Thoracic aorta (tissue), 2 donors: ENCODE data around the gene LHB. TPM values are rescaled to one million over a fixed set of nuclear protein-coding genes. Genes with fewer than 3 reads are reported as not detected.
"Not testable (repeated sequence)": the region's sequence is repeated elsewhere in the genome, so short reads cannot be mapped to it uniquely, and the experiment has no call there.

Experiments
- ATAC-seq: fragments of 150-250 bp; one replicate; pipeline ENCODE4 v1.8.0; 2017; ENCODE audit warnings: low read depth; ENCODE audit not compliant: insufficient number of reproducible peaks, low FRiP score
- DNase-seq: peaks from one replicate; pipeline ENCODE4 v3.0.0-alpha.2; 2020; ENCODE audit warnings: low spot score
- H3K27ac ChIP-seq, 2 donors: fragments of 200-600 bp; sonication (generic); 1 replicate in 1 of 2; 2 replicates in 1 of 2; pipeline ENCODE4 v1.5.1; 2016; ENCODE audit warnings: mild to moderate bottlenecking in 2 of 2, moderate library complexity in 2 of 2
- H3K27me3 ChIP-seq: fragments of 200-600 bp; sonication (generic); replicated peaks from 2 replicates; pipeline ENCODE4 v1.6.0; 2016; ENCODE audit warnings: mild to moderate bottlenecking; ENCODE audit not compliant: insufficient read depth
- H3K36me3 ChIP-seq: fragments of 200-600 bp; sonication (generic); one replicate; pipeline ENCODE4 v1.5.1; 2016
- H3K4me1 ChIP-seq, 2 donors: fragments of 200-600 bp; sonication (generic); 1 replicate in 1 of 2; 2 replicates in 1 of 2; pipeline versions ENCODE4 v1.5.1 to v1.6.0; 2016; ENCODE audit warnings: low read depth in 2 of 2, mild to moderate bottlenecking in 1 of 2; ENCODE audit not compliant: control insufficient read depth in 1 of 2
- H3K4me3 ChIP-seq: fragments of 200-600 bp; sonication (generic); 2 replicates; pipeline ENCODE4 v1.5.1; 2016; ENCODE audit warnings: mild to moderate bottlenecking
- H3K9me3 ChIP-seq: fragments of 200-600 bp; sonication (generic); 2 replicates; pipeline ENCODE4 v1.5.1; 2016
- total RNA-seq, 2 donors: library from RNA; depleted of rRNA; stranded (reverse); fragments of >200 nt; gene quantifications; one replicate each; pipeline versions ENCODE4 v1.1.0 to v1.2.3, GENCODE V29; 2016
- TF ChIP-seq, protein P1 (sequence below): fragments of 200-600 bp; sonication (generic); IDR thresholded peaks from one replicate; pipeline ENCODE4 v1.5.1; 2019; ENCODE audit warnings: antibody characterized with exemption

LHB gene
- total RNA-seq, 2 donors from 2014 or later = not detected

DNA sequence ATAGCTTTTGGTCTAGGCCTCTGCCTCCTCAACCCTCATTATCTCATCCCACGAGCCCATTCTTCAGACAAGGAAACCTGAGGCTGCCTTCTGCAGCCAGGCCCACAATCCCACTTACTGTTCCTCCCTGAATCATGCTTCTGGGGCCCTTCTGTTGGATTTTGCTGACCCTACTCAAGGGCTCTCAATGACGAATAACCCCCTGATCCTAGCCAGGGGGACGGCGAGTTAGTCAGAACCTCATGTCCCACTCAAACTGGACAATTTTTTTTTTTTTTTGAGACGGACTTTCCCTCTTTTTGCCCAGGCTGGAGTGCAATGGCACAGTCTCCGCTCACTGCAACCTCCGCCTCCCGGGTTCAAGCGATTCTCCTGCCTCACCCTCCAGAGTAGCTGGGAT is 5.2 kb upstream of the LHB start:
- H3K27me3 ChIP-seq = no peaks in the 10 kb centered on the region
- no peak overlapping the region for H3K27ac ChIP-seq
- TF ChIP-seq, protein P1, sequence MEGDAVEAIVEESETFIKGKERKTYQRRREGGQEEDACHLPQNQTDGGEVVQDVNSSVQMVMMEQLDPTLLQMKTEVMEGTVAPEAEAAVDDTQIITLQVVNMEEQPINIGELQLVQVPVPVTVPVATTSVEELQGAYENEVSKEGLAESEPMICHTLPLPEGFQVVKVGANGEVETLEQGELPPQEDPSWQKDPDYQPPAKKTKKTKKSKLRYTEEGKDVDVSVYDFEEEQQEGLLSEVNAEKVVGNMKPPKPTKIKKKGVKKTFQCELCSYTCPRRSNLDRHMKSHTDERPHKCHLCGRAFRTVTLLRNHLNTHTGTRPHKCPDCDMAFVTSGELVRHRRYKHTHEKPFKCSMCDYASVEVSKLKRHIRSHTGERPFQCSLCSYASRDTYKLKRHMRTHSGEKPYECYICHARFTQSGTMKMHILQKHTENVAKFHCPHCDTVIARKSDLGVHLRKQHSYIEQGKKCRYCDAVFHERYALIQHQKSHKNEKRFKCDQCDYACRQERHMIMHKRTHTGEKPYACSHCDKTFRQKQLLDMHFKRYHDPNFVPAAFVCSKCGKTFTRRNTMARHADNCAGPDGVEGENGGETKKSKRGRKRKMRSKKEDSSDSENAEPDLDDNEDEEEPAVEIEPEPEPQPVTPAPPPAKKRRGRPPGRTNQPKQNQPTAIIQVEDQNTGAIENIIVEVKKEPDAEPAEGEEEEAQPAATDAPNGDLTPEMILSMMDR = no peak
- no peaks in the 10 kb centered on the region for H3K9me3 ChIP-seq
- H3K4me1 ChIP-seq = peaks cover 15 to 24% of the 10 kb centered on the region in 2 donors
- H3K36me3 ChIP-seq = no peaks in the 10 kb centered on the region
- no peak overlapping the region for H3K4me3 ChIP-seq
- ATAC-seq (no peak), DNase-seq (no peak)

DNA sequence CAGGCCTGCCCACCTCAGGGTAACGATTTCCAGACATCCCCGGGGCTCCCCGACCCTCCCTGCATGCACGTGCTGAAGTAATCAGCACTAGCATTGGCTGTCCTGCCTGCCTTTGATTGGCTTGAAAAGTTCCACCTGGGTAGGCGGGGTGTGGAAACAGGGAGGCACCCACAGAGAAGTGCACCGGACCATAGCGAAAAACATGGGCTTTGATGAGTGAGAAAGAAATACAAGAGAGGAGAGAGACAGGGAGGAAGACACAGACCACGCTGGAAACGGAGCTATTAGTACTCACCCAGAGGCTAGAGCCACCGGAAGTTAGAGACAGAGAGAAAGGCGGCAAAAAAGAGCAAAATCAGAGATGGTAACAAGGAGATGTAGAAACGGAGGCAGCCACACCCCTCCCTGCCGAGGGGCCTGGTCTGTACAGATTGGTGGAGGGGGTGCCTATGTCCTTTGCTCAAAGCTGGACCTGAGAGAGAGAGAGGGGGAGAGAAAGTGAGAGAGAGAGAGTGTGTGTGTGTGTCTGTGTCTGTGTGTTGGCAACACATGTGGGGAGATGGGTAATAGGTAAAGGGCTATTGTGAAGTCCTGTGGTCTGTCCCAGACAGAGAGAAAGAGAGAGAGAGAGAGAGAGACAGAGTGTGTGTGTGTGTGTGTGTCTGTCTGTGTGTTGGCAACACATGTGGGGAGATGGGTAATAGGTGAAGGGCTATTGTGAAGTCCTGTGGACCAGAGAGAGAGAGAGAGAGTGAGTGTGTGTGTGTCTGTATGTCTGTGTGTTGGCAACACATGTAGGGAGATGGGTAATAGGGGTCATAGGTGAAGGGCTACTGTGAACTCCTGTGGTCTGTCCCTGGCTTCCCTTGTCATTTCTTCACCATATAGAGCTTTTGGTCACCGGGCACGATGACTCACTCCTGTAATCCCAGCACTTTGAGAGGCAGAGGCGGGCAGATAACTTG is 4.3 kb upstream of the LHB start:
- TF ChIP-seq, protein P1 = no peak
- H3K27ac ChIP-seq = no peak overlapping the region
- no peaks in the 10 kb centered on the region for H3K36me3 ChIP-seq
- no peaks in the 10 kb centered on the region for H3K27me3 ChIP-seq
- H3K4me3 ChIP-seq = no peak overlapping the region
- H3K9me3 ChIP-seq = no peaks in the 10 kb centered on the region
- DNase-seq (no peak), ATAC-seq (no peak)
- H3K4me1 ChIP-seq = peaks cover 15 to 24% of the 10 kb centered on the region in 2 donors

DNA sequence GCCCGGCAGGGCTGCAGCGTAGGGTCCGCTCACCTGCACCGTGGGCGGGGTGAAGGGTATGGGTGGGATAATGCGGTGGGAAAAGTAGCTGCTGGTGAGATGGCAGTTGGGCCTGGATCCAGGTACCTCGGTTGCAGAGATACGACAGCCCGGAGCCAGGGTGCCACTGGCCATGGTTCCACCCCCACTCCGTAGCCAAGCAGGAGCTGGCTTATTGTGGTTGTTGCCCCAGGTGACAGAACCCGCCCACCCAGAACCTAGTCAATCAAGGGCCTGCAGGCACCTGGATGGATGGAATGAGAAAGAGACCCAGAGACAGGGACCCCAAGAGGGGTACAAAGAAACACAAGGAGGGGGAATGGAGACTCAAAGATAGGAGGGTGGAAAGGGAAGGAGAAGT is 3.5 kb upstream of the LHB start:
- TF ChIP-seq, protein P1 = no peak
- DNase-seq = no peak
- Histone ChIP-seq H3K27me3 (no peaks in the 10 kb centered on the region), H3K36me3 (peaks cover 2% of the 10 kb centered on the region), H3K9me3 (no peaks in the 10 kb centered on the region), H3K4me3 (no peak overlapping the region), H3K27ac (no peak overlapping the region), H3K4me1 (peaks cover 15 to 24% of the 10 kb centered on the region in 2 donors)
- ATAC-seq = no peak

DNA sequence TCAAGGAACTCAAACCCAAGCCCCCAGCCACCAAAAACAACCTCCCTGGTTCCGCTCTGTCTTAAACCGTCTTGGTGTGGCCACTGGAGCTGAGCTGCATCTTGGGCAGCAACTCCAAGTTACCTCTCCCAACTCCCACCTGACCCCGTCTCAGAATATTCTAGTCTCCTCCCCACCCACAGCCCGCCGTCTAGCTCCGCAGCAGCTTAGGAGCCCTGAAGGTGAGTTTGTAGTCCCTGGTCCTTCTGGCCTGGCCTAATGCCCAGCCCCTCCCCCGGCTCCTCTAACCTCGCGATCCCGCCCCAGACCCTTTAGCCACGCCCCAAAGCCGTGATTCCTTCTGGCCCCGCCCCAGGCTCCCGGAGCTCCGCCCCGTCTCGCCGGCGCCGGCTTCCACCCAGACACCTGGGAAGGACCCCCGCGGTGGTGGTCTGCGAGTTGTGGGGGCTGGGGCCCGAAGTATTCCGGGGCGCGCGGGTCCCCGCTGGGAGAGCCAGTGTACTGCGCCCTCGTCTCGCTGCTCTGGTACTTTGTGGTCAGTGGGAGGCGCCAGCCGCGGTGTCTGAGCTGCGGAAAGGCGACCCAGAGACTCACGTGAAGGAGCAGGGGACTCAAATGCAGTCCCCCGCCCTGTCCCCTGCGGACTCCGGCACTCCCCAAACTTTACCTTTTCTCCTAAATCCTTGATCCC is 2.5 kb upstream of the LHB start:
- no peak for ATAC-seq
- Histone ChIP-seq H3K9me3 (no peaks in the 10 kb centered on the region), H3K27ac (no peak overlapping the region), H3K36me3 (peaks cover 5% of the 10 kb centered on the region), H3K4me1 (peaks cover 15 to 24% of the 10 kb centered on the region in 2 donors), H3K4me3 (peak overlapping the region; percentile 73), H3K27me3 (no peaks in the 10 kb centered on the region)
- TF ChIP-seq, protein P1 = no peak
- no peak for DNase-seq

DNA sequence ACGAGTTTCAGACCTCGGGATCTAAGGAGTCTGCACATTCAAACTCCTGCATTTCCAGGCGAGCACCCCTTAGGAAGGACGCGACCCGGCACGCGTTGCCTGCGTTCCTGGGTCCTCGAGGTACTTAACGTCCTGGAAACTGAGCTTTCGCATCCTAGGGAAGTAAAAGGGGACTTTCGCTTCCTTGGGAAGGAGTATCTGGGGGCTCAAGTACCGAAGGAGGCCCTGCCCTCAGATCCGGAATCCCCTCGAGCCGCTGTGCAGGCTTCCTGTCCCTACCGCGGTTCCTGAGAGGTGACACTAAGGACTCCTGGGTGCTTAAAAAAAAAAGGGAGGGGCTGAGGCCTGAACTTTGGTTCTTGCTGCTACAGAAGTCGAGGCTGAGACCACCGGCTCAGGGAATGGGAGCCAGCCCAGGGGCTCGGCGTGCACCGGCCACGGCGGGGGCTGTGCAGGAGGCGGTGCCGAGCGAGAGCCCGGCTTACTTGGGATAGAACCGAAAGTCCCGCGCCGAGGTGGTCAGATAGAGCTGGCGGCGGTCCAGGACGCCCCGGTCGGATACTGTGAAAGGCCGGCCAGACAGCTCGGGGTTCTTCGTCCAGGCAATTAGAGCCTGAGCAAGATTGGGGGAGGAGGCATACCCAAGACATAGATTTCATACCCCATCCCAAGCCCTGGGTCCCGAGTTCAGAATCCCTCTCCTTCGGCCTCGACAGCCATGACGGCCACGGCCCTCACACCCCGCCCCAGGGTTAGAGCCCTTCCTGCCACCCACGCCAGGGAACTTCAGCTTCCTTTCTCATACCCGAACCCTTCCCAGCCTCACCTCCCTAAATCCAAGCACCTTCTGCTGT is 1.7 kb upstream of the LHB start:
- H3K36me3 ChIP-seq, H3K9me3 ChIP-seq, DNase-seq, H3K27me3 ChIP-seq, ATAC-seq, H3K27ac ChIP-seq: not testable (repeated sequence)
- Histone ChIP-seq H3K4me1 (peaks cover 15 to 24% of the 10 kb centered on the region in 2 donors), H3K4me3 (peak overlapping the region; percentile 73)
